HepG2 (cell line): ENCODE data around the gene TK2. TPM values are rescaled to one million over a fixed set of nuclear protein-coding genes. Genes with fewer than 3 reads are reported as not detected.

ENCODE experiments used
- ATAC-seq: fragments of 200-7000 bp; cut with Tn5 transposase; 3 replicates; pipeline ENCODE4 v1.9.1; 2020; ENCODE audit warnings: mild to moderate bottlenecking, moderate library complexity
- BruUV-seq: library from RNA; stranded (reverse); fragments of 400-500 nt; replicated peaks from 2 replicates; lab custom pipeline; 2021; lab: Mats Ljungman, UMichigan
- CTCF ChIA-PET: fragments of 300-600 bp; formaldehyde crosslinking; extraction: SDS; loops from one replicate; lab custom pipeline; 2021; ENCODE audit warnings: low total read pairs, inconsistent platforms, low intra/inter-chr PET ratio; lab: Yijun Ruan, JAX
- POLR2A ChIA-PET: fragments of 350-600 bp; sonication (Branson Sonifier 250); formaldehyde crosslinking; loops from one replicate; lab custom pipeline; 2020; ENCODE audit warnings: antibody characterized with exemption, inconsistent platforms; lab: Yijun Ruan, JAX
- DNase-seq: peaks from one replicate; pipeline ENCODE4 v3.0.0-alpha.2; 2015; ENCODE audit warnings: low spot score
- FAIRE-seq: peaks from 3 replicates; lab custom pipeline; 2011; peaks lifted over from hg19 to GRCh38; lab: Jason Lieb, UNC
- H2AFZ ChIP-seq: one replicate; pipeline ENCODE4 v1.6.1; 2011; ENCODE audit warnings: low read length, inconsistent platforms
- H3K27ac ChIP-seq: fragments of 300-600 bp; 3 replicates; pipeline ENCODE4 v1.8.0; 2011; ENCODE audit warnings: mixed run types, mild to moderate bottlenecking, mixed read lengths, low read length, inconsistent platforms; ENCODE audit not compliant: insufficient read depth; ENCODE audit errors: extremely low read length
- H3K27me3 ChIP-seq, 2 experiments: fragments of 200-600 bp in 1 of 2; 2 replicates in 1 of 2; 3 replicates in 1 of 2; pipeline versions ENCODE4 v1.6.0 to v1.8.0; 2011; ENCODE audit warnings: low read length in 2 of 2, mild to moderate bottlenecking in 2 of 2, moderate library complexity in 2 of 2, inconsistent platforms in 1 of 2; ENCODE audit not compliant: insufficient read depth in 2 of 2, control insufficient read depth in 1 of 2
- H3K36me3 ChIP-seq, 2 experiments: fragments of 200-600 bp in 1 of 2; replicated peaks in 1 of 2; 2 replicates in 1 of 2; 3 replicates in 1 of 2; pipeline versions ENCODE4 v1.5.1 to v1.8.0; 2011; ENCODE audit warnings: low read length in 2 of 2, inconsistent platforms in 1 of 2; ENCODE audit not compliant: insufficient read depth in 2 of 2, control insufficient read depth in 1 of 2
- H3K4me1 ChIP-seq: 2 replicates; pipeline ENCODE4 v1.5.1; 2012; ENCODE audit warnings: low read length, inconsistent platforms; ENCODE audit not compliant: insufficient read depth
- H3K4me2 ChIP-seq: 2 replicates; pipeline ENCODE4 v1.6.0; 2011; ENCODE audit warnings: low read depth, low read length, inconsistent platforms
- H3K4me3 ChIP-seq, 3 experiments: fragments of 200-600 bp in 1 of 3; sonication (generic), shearing (Covaris generic) in 1 of 3; replicated peaks in 1 of 3; 2 replicates each; pipeline ENCODE4 v1.5.1; 2011 to 2016; ENCODE audit warnings: low read length in 3 of 3, inconsistent platforms in 2 of 3, low read depth in 2 of 3, mild to moderate bottlenecking in 2 of 3, control low read depth in 1 of 3, mixed read lengths in 1 of 3; ENCODE audit not compliant: insufficient read depth in 1 of 3
- H3K79me2 ChIP-seq: one replicate; pipeline ENCODE4 v1.6.1; 2011; ENCODE audit warnings: low read length, inconsistent platforms; ENCODE audit not compliant: insufficient read depth
- H3K9ac ChIP-seq: 2 replicates; pipeline ENCODE4 v1.6.0; 2011; ENCODE audit warnings: mild to moderate bottlenecking, low read depth, low read length, inconsistent platforms; ENCODE audit not compliant: insufficient read depth
- H3K9me3 ChIP-seq: 2 replicates; pipeline ENCODE4 v1.5.1; 2012; ENCODE audit warnings: mild to moderate bottlenecking, low read length
- H4K20me1 ChIP-seq: 2 replicates; pipeline ENCODE4 v1.6.0; 2011; ENCODE audit warnings: inconsistent platforms, mild to moderate bottlenecking, low read length, moderate library complexity; ENCODE audit not compliant: insufficient read depth
- ATF7 ChIP-seq, 2 experiments: fragments of 450-650 bp in 1 of 2; sonication (generic) in 1 of 2; formaldehyde crosslinking in 1 of 2; IDR thresholded peaks; 2 replicates each; pipeline versions ENCODE4 v1.4.0 to v1.6.1; 2016 to 2020; ENCODE audit warnings: antibody characterized with exemption in 1 of 2, mild to moderate bottlenecking in 1 of 2, missing genetic modification reagents in 1 of 2
- DMAP1 ChIP-seq: IDR thresholded peaks from 2 replicates; pipeline ENCODE4 v1.6.1; 2016
- E2F5 ChIP-seq: sonication (generic); formaldehyde crosslinking; conservative IDR thresholded peaks from 2 replicates; pipeline ENCODE4 v1.4.0; 2020; ENCODE audit warnings: missing genetic modification reagents
- HNF4A ChIP-seq: sonication (generic); formaldehyde crosslinking; IDR thresholded peaks from 2 replicates; pipeline ENCODE4 v1.4.0; 2020; ENCODE audit warnings: missing genetic modification reagents
- HNRNPL ChIP-seq: fragments of 200-400 bp; formaldehyde crosslinking; IDR thresholded peaks from 2 replicates; pipeline ENCODE4 v1.6.1; 2017; ENCODE audit warnings: mild to moderate bottlenecking, low read depth, low read length
- HOXD1 ChIP-seq: sonication (generic); formaldehyde crosslinking; IDR thresholded peaks from 2 replicates; pipeline ENCODE4 v1.5.0; 2020; ENCODE audit warnings: missing genetic modification reagents
- JDP2 ChIP-seq: sonication (generic); formaldehyde crosslinking; IDR thresholded peaks from 2 replicates; pipeline ENCODE4 v1.8.1; 2022; ENCODE audit warnings: missing genetic modification reagents, borderline replicate concordance
- JUN ChIP-seq: sonication (generic); formaldehyde crosslinking; IDR thresholded peaks from 2 replicates; pipeline ENCODE4 v1.4.0; 2020; ENCODE audit warnings: mild to moderate bottlenecking, missing genetic modification reagents
- MED8 ChIP-seq: sonication (generic); formaldehyde crosslinking; IDR thresholded peaks from 2 replicates; pipeline ENCODE4 v1.8.1; 2023; ENCODE audit warnings: mild to moderate bottlenecking, missing genetic modification reagents; ENCODE audit not compliant: insufficient replicate concordance
- MTF1 ChIP-seq: sonication (generic); formaldehyde crosslinking; IDR thresholded peaks from 2 replicates; pipeline ENCODE4 v1.5.0; 2020; ENCODE audit warnings: missing genetic modification reagents
- NFIB ChIP-seq: sonication (generic); formaldehyde crosslinking; IDR thresholded peaks from 2 replicates; pipeline ENCODE4 v1.9.0; 2021; ENCODE audit warnings: missing genetic modification reagents, mild to moderate bottlenecking, borderline replicate concordance
- NONO ChIP-seq, 2 experiments: fragments of 450-650 bp in 1 of 2; sonication (generic) in 1 of 2; formaldehyde crosslinking in 1 of 2; IDR thresholded peaks in 1 of 2; conservative IDR thresholded peaks in 1 of 2; 2 replicates each; pipeline versions ENCODE4 v1.6.1 to v1.8.0; 2017 to 2022; ENCODE audit warnings: mild to moderate bottlenecking in 1 of 2, missing genetic modification reagents in 1 of 2, moderate library complexity in 1 of 2
- NPAS2 ChIP-seq: sonication (generic); formaldehyde crosslinking; IDR thresholded peaks from 2 replicates; pipeline ENCODE4 v1.8.0; 2022; ENCODE audit warnings: mild to moderate bottlenecking, missing genetic modification reagents, borderline replicate concordance
- PHF21A ChIP-seq: sonication (generic); formaldehyde crosslinking; IDR thresholded peaks from 2 replicates; pipeline ENCODE4 v1.5.0; 2020; ENCODE audit warnings: mild to moderate bottlenecking, missing genetic modification reagents
- POGZ ChIP-seq: sonication (generic); formaldehyde crosslinking; IDR thresholded peaks from 2 replicates; pipeline ENCODE4 v1.4.0; 2020; ENCODE audit warnings: mild to moderate bottlenecking, missing genetic modification reagents
- POLR2G ChIP-seq: fragments of 200-400 bp; formaldehyde crosslinking; IDR thresholded peaks from 2 replicates; pipeline ENCODE4 v1.6.1; 2018; ENCODE audit warnings: mild to moderate bottlenecking, low read depth, low read length, moderate library complexity
- SRSF4 ChIP-seq: fragments of 200-400 bp; formaldehyde crosslinking; IDR thresholded peaks from one replicate; pipeline ENCODE4 v1.6.1; 2018; ENCODE audit warnings: mild to moderate bottlenecking, low read depth, low read length, moderate library complexity; ENCODE audit not compliant: poor library complexity, severe bottlenecking
- SSRP1 ChIP-seq: IDR thresholded peaks from 2 replicates; pipeline ENCODE4 v1.6.1; 2016; ENCODE audit warnings: control low read depth
- ZBTB25 ChIP-seq: IDR thresholded peaks from 2 replicates; pipeline ENCODE4 v1.6.1; 2018; ENCODE audit warnings: missing genetic modification reagents
- ZEB1 ChIP-seq: IDR thresholded peaks from 2 replicates; pipeline ENCODE4 v1.6.1; 2012; ENCODE audit warnings: mild to moderate bottlenecking, low read depth, inconsistent platforms; ENCODE audit not compliant: insufficient replicate concordance
- ZNF235 ChIP-seq: sonication (generic); formaldehyde crosslinking; IDR thresholded peaks from 2 replicates; pipeline ENCODE4 v1.8.1; 2023; ENCODE audit warnings: mild to moderate bottlenecking, missing genetic modification reagents, borderline replicate concordance
- ZNF605 ChIP-seq: sonication (generic); formaldehyde crosslinking; IDR thresholded peaks from 2 replicates; pipeline ENCODE4 v1.8.0; 2022; ENCODE audit warnings: mild to moderate bottlenecking, missing genetic modification reagents
- ZNF619 ChIP-seq: sonication (generic); formaldehyde crosslinking; IDR thresholded peaks from 2 replicates; pipeline ENCODE4 v1.4.0; 2020; ENCODE audit warnings: mild to moderate bottlenecking, missing genetic modification reagents
- ZNF678 ChIP-seq: sonication (generic); formaldehyde crosslinking; IDR thresholded peaks from 2 replicates; pipeline ENCODE4 v1.4.0; 2020; ENCODE audit warnings: mild to moderate bottlenecking, missing genetic modification reagents
- WGBS: methylation state at CpG from one replicate; pipeline ENCODE4 v1.1.6; 2017; ENCODE audit warnings: low lambda C conversion rate; 5-methylcytosine and 5-hydroxymethylcytosine counted together
- in situ Hi-C: cut with HindIII; loops from 2 replicates; pipeline ENCODE4 v1.10.0; 2017; ENCODE audit warnings: low pct_unique_long_range_greater_than_20kb; ENCODE audit not compliant: extremely low pct_ligation_motif_present
- intact Hi-C: fragments of 100-400 bp; cut with micrococcal nuclease; formaldehyde crosslinking; loops from one replicate; pipeline ENCODE4 v1.10.0; 2022; ENCODE audit not compliant: unreplicated experiment
- polyA plus RNA-seq, 8 experiments: library from polyadenylated mRNA; depleted of rRNA in 3 of 8; stranded (reverse) in 7 of 8; unstranded in 1 of 8; fragments of >200 nt; fragmentation: Illumina TruSeq in 4 of 8; extraction: Trizol in 4 of 8; gene quantifications; 2 replicates each; pipeline versions ENCODE4 v1.2.1 to v1.2.3, GENCODE V29; 2011 to 2016; ENCODE audit warnings: low read depth in 4 of 8, missing spikeins in 1 of 8, mixed read lengths in 1 of 8; ENCODE audit not compliant: insufficient read depth in 1 of 8
- total RNA-seq, 5 experiments: library from RNA; depleted of rRNA; stranded (reverse); fragments of >200 nt; fragmentation: Illumina TruSeq; extraction: Trizol; gene quantifications; 2 replicates each; pipeline ENCODE4 v1.2.3, GENCODE V29; 2016; ENCODE audit warnings: low read depth in 1 of 5

The TK2 gene
- total and polyA plus RNA-seq, 2 of the 13 experiments (the other 11 are each of a cell fraction or from before 2014, with no cell fraction given) = 18.7 to 21.0 TPM

- in situ Hi-C loops = no loop called here
- no peak for TF ChIP-seq HNRNPL
- peak; percentile 73; the same call in 1 of the 2 replicates for TF ChIP-seq ZNF235 (CRISPR knock-in tag)
- TF ChIP-seq DMAP1 = no peak
- no peak for TF ChIP-seq JDP2 (CRISPR knock-in tag)
- no peak for TF ChIP-seq PHF21A (CRISPR knock-in tag)
- no peak for TF ChIP-seq ZNF619 (CRISPR knock-in tag)
- no peak for TF ChIP-seq NPAS2 (CRISPR knock-in tag)
- TF ChIP-seq MED8 (CRISPR knock-in tag) = no peak
- no peak for TF ChIP-seq HNF4A
- no peak for TF ChIP-seq SSRP1 (CRISPR knock-in tag)
- TF ChIP-seq NONO (IDR thresholded peaks at IDR 0.05) = no peak
- 0 out of 2 replicates have a peak, but pooled peaks have one; percentile 0 for TF ChIP-seq NONO (CRISPR knock-in tag; conservative IDR thresholded peaks at IDR 0.05)
- TF ChIP-seq SRSF4 = no peak
- peak; percentile 1; the same call in 1 of the 2 replicates for TF ChIP-seq ZNF605 (CRISPR knock-in tag)
- TF ChIP-seq NFIB (CRISPR knock-in tag) = no peak
- no peak for TF ChIP-seq ATF7 (IDR thresholded peaks at IDR 0.05)
- TF ChIP-seq ATF7 (CRISPR knock-in tag; IDR thresholded peaks at IDR 0.05) = peak; percentile 15; the same call in 1 of the 2 replicates
- TF ChIP-seq POLR2G = peak; percentile 9; the same call in 1 of the 2 replicates
- TF ChIP-seq ZBTB25 (CRISPR knock-in tag) = no peak
- no peak for TF ChIP-seq E2F5
- TF ChIP-seq HOXD1 = no peak
- TF ChIP-seq MTF1 = no peak
- TF ChIP-seq POGZ = no peak
- TF ChIP-seq JUN (CRISPR knock-in tag) = 0 out of 2 replicates have a peak, but pooled peaks have one; percentile 50
- TF ChIP-seq ZNF678 (CRISPR knock-in tag) = no peak
- TF ChIP-seq ZEB1 = no peak
These were observed 32.2 kb downstream of the TK2 start for GRCh38 chr16:66517586-66518263.

More at GRCh38 chr16:66517586-66518263, 32.2 kb downstream of the TK2 start:
- no peak overlapping the region for H2AFZ ChIP-seq
- no peaks in the 10 kb centered on the region for H3K79me2 ChIP-seq
- H3K4me3 ChIP-seq = peak overlapping the region; percentile 35 to 67 (median 43)
- H3K4me1 ChIP-seq = peaks cover 54% of the 10 kb centered on the region
- ChIA-PET CTCF (no interaction called here), POLR2A (interaction anchor here (0.8 to 1.7 kb wide), 10 partner anchors 9 to 111 kb away, joined by 3 to 21 read pairs (median 4); partner anchors contain the start of genes CKLF, CMTM3 and TK2)
- 78% methylated on average over 8 of the region's 8 CpGs for WGBS
- peak overlapping the region; percentile 97 for H3K4me2 ChIP-seq
- H3K9me3 ChIP-seq = no peaks in the 10 kb centered on the region
- H3K9ac ChIP-seq = peak overlapping the region; percentile 92
- ATAC-seq (no peak), DNase-seq (no peak), FAIRE-seq (peak; percentile 4)
- intact Hi-C loops = loop anchor here (1.0 to 2.0 kb wide), 3 partner anchors 34 to 87 kb away; partner anchors contain the start of gene CMTM3
- no peaks in the 10 kb centered on the region for H3K27me3 ChIP-seq
- 0 out of 5 replicates have a peak, but pooled peaks cover 0 to 4% of the 10 kb centered on the region in 2 experiments for H3K36me3 ChIP-seq
- H3K27ac ChIP-seq = peak overlapping the region; percentile 99
- no peaks in the 10 kb centered on the region for H4K20me1 ChIP-seq
- BruUV-seq = no TSS peak
